Neural progenitor cell (in vitro differentiated cells): ENCODE results near the gene SMIM31.

ENCODE experiments used
- CTCF ChIP-seq: fragments of 200-600 bp; sonication (generic); IDR thresholded peaks from 2 replicates; pipeline ENCODE4 v1.5.1; 2017; ENCODE audit warnings: antibody characterized with exemption, mild to moderate bottlenecking
- EZH2 ChIP-seq: fragments of 200-600 bp; sonication (generic); IDR thresholded peaks from 2 replicates; pipeline ENCODE4 v1.6.1; 2017; ENCODE audit warnings: antibody characterized with exemption, mild to moderate bottlenecking, moderate library complexity

GRCh38 chr4:164761746-164762275, 7.9 kb downstream of the SMIM31 start:
- TF ChIP-seq CTCF, result no peak
- TF ChIP-seq EZH2, result no peak
